Caki2 (cell line): ENCODE results near the gene DDI2. TPM values are rescaled to one million over a fixed set of nuclear protein-coding genes. Genes with fewer than 3 reads are reported as not detected.
"Not testable (repeated sequence)": the region's sequence is repeated elsewhere in the genome, so short reads cannot be mapped to it uniquely, and the experiment has no call there.

Experiments used
- DNase-seq: peaks from one replicate; pipeline ENCODE4 v3.0.0-alpha.2; 2015; ENCODE audit warnings: low read depth
- in situ Hi-C: cut with HindIII; loops from 2 replicates; pipeline ENCODE4 v1.10.0; 2016; ENCODE audit warnings: low sequenced_read_pairs, low pct_unique_long_range_greater_than_20kb, mixed read lengths
- total RNA-seq: library from RNA; depleted of rRNA; stranded (reverse); fragments of >200 nt; shearing (Covaris generic); gene quantifications from 2 replicates; pipeline ENCODE4 v1.2.3, GENCODE V29; 2014; ENCODE audit warnings: low replicate concordance

The DDI2 gene
- total RNA-seq, 1 experiment from 2014 or later = 4.3 TPM

- in situ Hi-C loops = no loop called here
- peak; percentile 26 for DNase-seq
Measured at GRCh38 chr1:15684468-15685291, 67.4 kb downstream of the DDI2 start.

GRCh38 chr1:15685820-15686219 is 68.6 kb downstream of the DDI2 start:
- DNase-seq = no peak
- in situ Hi-C loops = no loop called here

GRCh38 chr1:15687446-15687845 is 70.2 kb downstream of the DDI2 start:
- no peak for DNase-seq
- in situ Hi-C loops = no loop called here

- in situ Hi-C loops = no loop called here
Measured at GRCh38 chr1:15690317-15690716, 73.1 kb downstream of the DDI2 start.

GRCh38 chr1:15691434-15692032 is 74.3 kb downstream of the DDI2 start:
- in situ Hi-C loops = no loop called here
- no peak for DNase-seq

More at GRCh38 chr1:15690317-15690716, 73.1 kb downstream of the DDI2 start:
- DNase-seq = no peak

GRCh38 chr1:15692121-15692682 is 74.9 kb downstream of the DDI2 start:
- in situ Hi-C loops = no loop called here
- no peak for DNase-seq

GRCh38 chr1:15693371-15693770 is 76.1 kb downstream of the DDI2 start:
- in situ Hi-C loops = no loop called here
- DNase-seq = no peak

- in situ Hi-C loops = no loop called here
Measured at GRCh38 chr1:15696956-15697521, 79.8 kb downstream of the DDI2 start.

GRCh38 chr1:15698201-15698600 is 80.9 kb downstream of the DDI2 start:
- DNase-seq = no peak

More at GRCh38 chr1:15696956-15697521, 79.8 kb downstream of the DDI2 start:
- DNase-seq = no peak

GRCh38 chr1:15699321-15699720 is 82.1 kb downstream of the DDI2 start:
- in situ Hi-C loops, DNase-seq: not testable (repeated sequence)

More at GRCh38 chr1:15698201-15698600, 80.9 kb downstream of the DDI2 start:
- in situ Hi-C loops = no loop called here

- in situ Hi-C loops = no loop called here
- no peak for DNase-seq
Measured at GRCh38 chr1:15700508-15700907, 83.2 kb downstream of the DDI2 start.

- DNase-seq = no peak
- in situ Hi-C loops = no loop called here
Measured at GRCh38 chr1:15701784-15702183, 84.5 kb downstream of the DDI2 start.

- no peak for DNase-seq
- in situ Hi-C loops = no loop called here
Measured at GRCh38 chr1:15702722-15703550, 85.7 kb downstream of the DDI2 start.

GRCh38 chr1:15703562-15703961 is 86.3 kb downstream of the DDI2 start:
- peak; percentile 69 for DNase-seq
- in situ Hi-C loops = no loop called here

GRCh38 chr1:15704526-15705183 is 87.4 kb downstream of the DDI2 start:
- no peak for DNase-seq
- in situ Hi-C loops = no loop called here

GRCh38 chr1:15705184-15705566 is 87.9 kb downstream of the DDI2 start:
- in situ Hi-C loops = no loop called here
- DNase-seq = no peak

GRCh38 chr1:15706751-15707150 is 89.5 kb downstream of the DDI2 start:
- no peak for DNase-seq
- in situ Hi-C loops = no loop called here
